ENCODE measurements around the gene AMPD2. TPM values are rescaled to one million over a fixed set of nuclear protein-coding genes. Genes with fewer than 3 reads are reported as not detected.

Gene AMPD2
- total and polyA plus RNA-seq, 3 donors from 2014 or later, result 35.0 to 54.5 (median 54.4) TPM

DNA sequence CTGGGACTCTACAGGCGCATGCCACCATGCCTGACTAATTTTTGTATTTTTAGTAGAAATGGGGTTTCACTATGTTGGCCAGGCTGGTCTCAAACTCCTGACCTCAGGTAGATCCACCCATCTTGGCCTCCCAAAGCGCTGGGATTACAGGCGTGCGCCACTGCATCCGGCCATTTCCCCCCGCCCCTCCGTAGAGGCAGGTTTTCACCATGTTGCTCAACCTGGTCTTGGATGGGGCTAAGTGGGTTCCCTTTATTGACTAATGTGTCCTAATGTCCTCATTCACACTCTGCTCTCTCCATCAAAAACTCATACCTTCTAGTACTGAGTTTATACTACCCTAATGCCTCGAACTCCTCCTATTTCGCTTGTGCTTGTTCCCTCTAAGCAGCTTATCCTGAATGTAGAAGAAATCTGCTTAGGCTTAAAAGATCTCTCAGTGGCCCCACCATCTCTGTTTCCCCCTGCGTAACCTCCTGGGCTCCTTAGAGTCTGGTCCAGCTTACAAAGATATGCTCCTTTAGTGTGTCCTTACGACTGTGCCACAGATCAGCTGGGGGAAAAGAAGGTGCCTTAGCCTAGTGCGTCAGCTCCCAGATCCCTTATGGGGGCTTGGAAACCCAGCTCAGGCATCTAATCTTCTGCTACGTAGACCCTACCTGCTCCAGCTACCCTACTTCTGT, 8.2 kb upstream of the AMPD2 start:
- Histone ChIP-seq H3K4me3 (no peak overlapping the region), H3K4me1 (no peaks in the 10 kb centered on the region), H3K27me3 (no peaks in the 10 kb centered on the region), H3K9me3 (no peaks in the 10 kb centered on the region), H3K27ac (no peak overlapping the region), H3K36me3 (ENCODE audit: low read depth, missing control alignments) (no peaks in the 10 kb centered on the region)
- WGBS, 2 donors, result 91 to 95% methylated on average over 13 of the region's 13 CpGs
- intact Hi-C loops (cut with DNase I; ENCODE audit: low total_unique reads), result no loop called here
- DNase-seq, result no peak
- no peak for TF ChIP-seq CTCF (IDR thresholded peaks at IDR 0.05)
- no peak for TF ChIP-seq POLR2A (IDR thresholded peaks at IDR 0.05)

- TF ChIP-seq CTCF (IDR thresholded peaks at IDR 0.05) (no peak), POLR2A (IDR thresholded peaks at IDR 0.05) (no peak)
- Histone ChIP-seq H3K36me3 (ENCODE audit: low read depth, missing control alignments) (no peaks in the 10 kb centered on the region), H3K4me3 (no peak overlapping the region), H3K27me3 (no peaks in the 10 kb centered on the region), H3K9me3 (no peaks in the 10 kb centered on the region), H3K27ac (no peak overlapping the region), H3K4me1 (no peaks in the 10 kb centered on the region)
- intact Hi-C loops (cut with DNase I; ENCODE audit: low total_unique reads), result no loop called here
- DNase-seq, result no peak
- WGBS, 2 donors, result 61 to 62% methylated on average over 7 of the region's 7 CpGs
These were observed 6.1 kb upstream of the AMPD2 start for GRCh38 chr1:109613361-109614147.

DNA sequence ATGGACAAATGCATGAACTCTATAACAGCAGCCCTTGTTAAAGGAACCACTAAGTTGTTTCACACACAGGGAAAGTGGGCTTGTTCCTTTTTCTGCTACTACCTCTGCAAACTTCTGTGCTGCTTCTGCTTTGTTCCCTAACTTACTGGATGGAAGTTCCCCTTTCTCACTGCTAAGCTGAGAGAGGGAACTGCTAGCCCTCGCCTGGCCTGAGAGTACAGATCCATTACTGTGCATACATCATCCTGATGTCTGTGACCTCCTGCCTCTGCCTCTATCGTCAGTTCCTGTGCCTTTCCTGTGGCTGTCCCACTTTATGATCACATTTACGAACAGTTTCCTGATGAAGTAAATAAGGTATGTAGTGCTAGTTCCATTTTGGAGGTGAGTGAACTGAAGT, 3.8 kb upstream of the AMPD2 start:
- no peaks in the 10 kb centered on the region for H3K27me3 ChIP-seq
- no peak overlapping the region for H3K4me3 ChIP-seq
- no peaks in the 10 kb centered on the region for H3K9me3 ChIP-seq
- H3K4me1 ChIP-seq, result peaks cover 8% of the 10 kb centered on the region
- H3K36me3 ChIP-seq (ENCODE audit: low read depth, missing control alignments), result no peaks in the 10 kb centered on the region
- 77% methylated on average over 3 of the region's 3 CpGs for WGBS, 2 donors
- intact Hi-C loops (cut with DNase I; ENCODE audit: low total_unique reads), result no loop called here
- no peak for DNase-seq
- TF ChIP-seq POLR2A (IDR thresholded peaks at IDR 0.05) (no peak), CTCF (IDR thresholded peaks at IDR 0.05) (no peak)
- no peak overlapping the region for H3K27ac ChIP-seq

GRCh38 chr1:109616391-109616790, 3.2 kb upstream of the AMPD2 start:
- intact Hi-C loops (cut with DNase I; ENCODE audit: low total_unique reads), result no loop called here
- Histone ChIP-seq H3K36me3 (ENCODE audit: low read depth, missing control alignments) (no peaks in the 10 kb centered on the region), H3K4me3 (no peak overlapping the region), H3K27me3 (no peaks in the 10 kb centered on the region), H3K27ac (no peak overlapping the region), H3K4me1 (peaks cover 13% of the 10 kb centered on the region), H3K9me3 (no peaks in the 10 kb centered on the region)
- TF ChIP-seq POLR2A (IDR thresholded peaks at IDR 0.05), result no peak
- no peak for TF ChIP-seq CTCF (IDR thresholded peaks at IDR 0.05)
- 81 to 83% methylated on average over 3 of the region's 3 CpGs for WGBS, 2 donors
- DNase-seq, result no peak

Measured in testis (tissue), 3 donors.